Heart right ventricle (tissue), 16 donors: ENCODE data around the gene CNOT10. TPM values are rescaled to one million over a fixed set of nuclear protein-coding genes. Genes with fewer than 3 reads are reported as not detected.

Source experiments
- ATAC-seq, 8 donors: fragments of 200-7000 bp; cut with Tn5 transposase; one replicate each; pipeline ENCODE4 v1.9.1; 2020; ENCODE audit warnings: mild to moderate bottlenecking in 8 of 8, moderate library complexity in 8 of 8, moderate number of reproducible peaks in 1 of 8
- DNase-seq, 2 donors: peaks; one replicate each; pipeline ENCODE4 v3.0.0-alpha.2; 2020
- H3K27ac ChIP-seq, 10 donors: fragments of 200-600 bp; sonication (generic) in 2 of 10; one replicate each; pipeline versions ENCODE4 v1.5.0 to v1.8.0; 2020 to 2022; ENCODE audit warnings: mild to moderate bottlenecking in 3 of 10
- H3K27me3 ChIP-seq, 7 donors: fragments of 200-600 bp; one replicate each; pipeline ENCODE4 v1.8.0; 2021 to 2022; ENCODE audit warnings: mild to moderate bottlenecking in 2 of 7
- H3K36me3 ChIP-seq, 9 donors: fragments of 200-600 bp; sonication (generic) in 1 of 9; one replicate each; pipeline versions ENCODE4 v1.5.0 to v1.8.0; 2020 to 2022; ENCODE audit warnings: mild to moderate bottlenecking in 2 of 9
- H3K4me1 ChIP-seq, 9 donors: fragments of 200-600 bp; sonication (generic) in 1 of 9; one replicate each; pipeline versions ENCODE4 v1.5.0 to v1.8.0; 2020 to 2022; ENCODE audit warnings: mild to moderate bottlenecking in 4 of 9
- H3K4me3 ChIP-seq, 10 donors: fragments of 200-600 bp; sonication (generic) in 2 of 10; one replicate each; pipeline versions ENCODE4 v1.5.0 to v1.8.0; 2020 to 2022; ENCODE audit warnings: mild to moderate bottlenecking in 7 of 10, moderate library complexity in 2 of 10
- H3K9me3 ChIP-seq, 11 donors: fragments of 200-600 bp in 10 of 11; sonication (generic) in 2 of 11; one replicate each; pipeline versions ENCODE4 v1.5.0 to v1.8.0; 2013 to 2022; ENCODE audit warnings: mild to moderate bottlenecking in 2 of 11, control low read depth in 1 of 11, moderate library complexity in 1 of 11
- WGBS, 2 donors: extraction: QIAGEN DNeasy Blood & Tissue Kit; methylation state at CpG; one replicate each; pipeline ENCODE4 v1.1.7; 2013; ENCODE audit warnings: inconsistent platforms in 1 of 2; 5-methylcytosine and 5-hydroxymethylcytosine counted together
- intact Hi-C, 10 donors: fragments of 100-400 bp; cut with DNase I; formaldehyde crosslinking; loops; one replicate each; pipeline versions ENCODE4 v1.11.1 to v1.14.2; 2022
- polyA plus RNA-seq, 2 donors: library from polyadenylated mRNA; stranded (reverse); fragments of 200-250 nt; gene quantifications; one replicate each; pipeline ENCODE4 v1.2.3, GENCODE V29; 2013
- total RNA-seq, 10 donors: library from RNA; stranded (reverse); fragmentation: NEBNext Ultra II Directional in 3 of 10; extraction: Animal tissue kit (Norgen Biotek cat#: 25700) in 3 of 10; gene quantifications; one replicate each; pipeline versions ENCODE4 v1.2.1 to v1.2.4, GENCODE V29; 2021 to 2023
- TF ChIP-seq, protein P1 (sequence below), 9 donors: fragments of 200-600 bp; sonication (generic) in 2 of 9; IDR thresholded peaks; one replicate each; pipeline versions ENCODE4 v1.5.0 to v1.8.0; 2021 to 2022; ENCODE audit warnings: antibody characterized with exemption in 9 of 9, mild to moderate bottlenecking in 5 of 9, moderate library complexity in 1 of 9
- donor health status: Arrhythmogenic right ventricular cardiomyopathy.
- donor health status: ischemic (EF 13 %, LVEDD 7.1; RV severe dilation, severe dysfunction).
- donor health status: healthy with polysubstance abuse.
- donor health status: DM: no; HTN: yes; CAD: no.
- donor health status: DM: no; HTN: no; CAD: no.
- donor health status: ischemic (EF 25% LVEDD 6.9; RV normal size, moderate dysfunction).
- donor health status: ischemic (EF 25% LVEDD 5.7; RV mildly dilated, moderate dysfunction).
- donor health status: healthy.
- donor health status: DM: yes; HTN: yes; CAD: no.
- donor health status: Ischemic cardiomyopathy.
- donor health status: ischemic (EF 35%, LVEDD 5.7; RV mildly dilated, moderate dysfunction).
- donor health status: nonischemic (EF 11% LVEDD 7.7; RV severe dilation, severe dysfunction).
- donor health status: DM: yes; HTN: yes; CAD: no.
- donor health status: PGD.
- donor health status: ischemic (EF 29% LVEDD 5.4; RV normal size, mild dysfunction).
- donor health status: nonischemic (EF 23%, LVEDD 6.1; RV moderate dilation, normal function).

Gene CNOT10
- total and polyA plus RNA-seq, 12 donors, result 13.6 to 23.9 (median 16.7) TPM

DNA sequence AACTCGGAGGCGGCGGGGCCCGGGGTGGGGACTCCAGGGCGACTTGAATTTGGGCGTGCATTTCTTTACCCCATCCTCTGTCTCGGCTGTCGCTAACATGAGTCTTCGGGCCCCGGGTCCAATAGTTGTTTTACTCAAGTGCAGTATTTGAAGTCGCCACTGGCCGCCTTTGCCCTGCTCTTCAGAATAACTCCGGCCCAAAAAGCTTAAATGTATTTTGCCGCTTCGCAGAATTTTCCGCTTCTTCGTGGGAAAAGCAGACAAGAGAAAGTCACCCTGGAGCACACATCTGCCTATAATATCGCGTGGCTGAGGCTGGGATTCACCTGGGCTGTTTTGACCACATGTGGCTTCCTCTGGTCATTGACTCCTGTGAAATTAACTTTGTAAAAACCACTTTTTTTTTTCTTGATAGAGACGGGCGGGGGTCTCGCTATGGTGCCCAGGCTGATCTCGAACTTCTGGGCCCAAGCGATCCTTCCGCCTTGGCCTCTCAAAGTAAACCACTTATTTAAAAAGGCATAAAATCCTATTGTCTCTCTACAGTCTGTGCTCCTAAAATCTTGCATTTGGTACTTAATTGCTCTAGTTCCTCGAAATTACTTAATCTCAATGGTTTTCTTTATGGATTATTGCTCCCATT lies 676 bp downstream of the CNOT10 start:
- intact Hi-C loops, result loop anchor here in 1 of 10 donors (2.0 kb wide), 1 partner anchor 111 kb away; no protein-coding TSS in a partner anchor
- TF ChIP-seq, protein P1, sequence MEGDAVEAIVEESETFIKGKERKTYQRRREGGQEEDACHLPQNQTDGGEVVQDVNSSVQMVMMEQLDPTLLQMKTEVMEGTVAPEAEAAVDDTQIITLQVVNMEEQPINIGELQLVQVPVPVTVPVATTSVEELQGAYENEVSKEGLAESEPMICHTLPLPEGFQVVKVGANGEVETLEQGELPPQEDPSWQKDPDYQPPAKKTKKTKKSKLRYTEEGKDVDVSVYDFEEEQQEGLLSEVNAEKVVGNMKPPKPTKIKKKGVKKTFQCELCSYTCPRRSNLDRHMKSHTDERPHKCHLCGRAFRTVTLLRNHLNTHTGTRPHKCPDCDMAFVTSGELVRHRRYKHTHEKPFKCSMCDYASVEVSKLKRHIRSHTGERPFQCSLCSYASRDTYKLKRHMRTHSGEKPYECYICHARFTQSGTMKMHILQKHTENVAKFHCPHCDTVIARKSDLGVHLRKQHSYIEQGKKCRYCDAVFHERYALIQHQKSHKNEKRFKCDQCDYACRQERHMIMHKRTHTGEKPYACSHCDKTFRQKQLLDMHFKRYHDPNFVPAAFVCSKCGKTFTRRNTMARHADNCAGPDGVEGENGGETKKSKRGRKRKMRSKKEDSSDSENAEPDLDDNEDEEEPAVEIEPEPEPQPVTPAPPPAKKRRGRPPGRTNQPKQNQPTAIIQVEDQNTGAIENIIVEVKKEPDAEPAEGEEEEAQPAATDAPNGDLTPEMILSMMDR (IDR thresholded peaks at IDR 0.05), result peak in 1 of 9 donors; percentile 1
- Histone ChIP-seq H3K4me3 (peak overlapping the region; percentile 53 to 97 (median 88)), H3K9me3 (no peaks in the 10 kb centered on the region), H3K36me3 (peaks cover 0 to 14% (median 0%) of the 10 kb centered on the region in 9 donors), H3K27ac (peak overlapping the region; percentile 60 to 91 (median 87)), H3K27me3 (no peaks in the 10 kb centered on the region), H3K4me1 (peaks cover 0 to 26% (median 20%) of the 10 kb centered on the region in 9 donors)
- peak in 1 of 8 donors; percentile 3 for ATAC-seq
- WGBS, 2 donors, result 13% methylated on average over 25 to 26 of the region's 26 CpGs
- DNase-seq, result no peak

DNA sequence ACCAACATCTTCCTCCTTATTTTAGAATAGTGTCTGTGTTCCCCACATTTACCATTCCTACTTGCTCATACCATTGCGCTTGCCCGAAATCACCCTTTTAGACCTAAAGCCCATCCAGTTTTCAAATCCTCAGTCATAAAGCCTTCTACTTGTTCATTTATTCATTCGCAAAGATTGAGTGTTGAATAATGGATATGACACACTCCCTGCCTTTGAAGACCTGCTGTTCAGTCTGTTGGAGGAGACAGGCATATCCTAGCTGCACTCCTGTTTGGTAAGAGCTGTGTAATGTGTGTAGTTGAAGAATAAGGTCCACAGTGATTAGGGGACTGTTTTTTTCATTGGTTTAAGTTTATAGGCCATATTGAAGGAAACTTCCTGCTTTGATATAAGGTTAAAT lies 1.7 kb downstream of the CNOT10 start:
- H3K27ac ChIP-seq, result no peak overlapping the region
- peaks cover 0 to 26% (median 20%) of the 10 kb centered on the region in 9 donors for H3K4me1 ChIP-seq
- DNase-seq, result no peak
- TF ChIP-seq, protein P1 (IDR thresholded peaks at IDR 0.05), result no peak
- H3K27me3 ChIP-seq, result no peaks in the 10 kb centered on the region
- intact Hi-C loops, result no loop called here
- no peaks in the 10 kb centered on the region for H3K9me3 ChIP-seq
- no peak overlapping the region for H3K4me3 ChIP-seq
- 94 to 97% methylated on average over 3 of the region's 3 CpGs for WGBS, 2 donors
- peaks cover 0 to 21% (median 0%) of the 10 kb centered on the region in 9 donors for H3K36me3 ChIP-seq
- ATAC-seq, result no peak

DNA sequence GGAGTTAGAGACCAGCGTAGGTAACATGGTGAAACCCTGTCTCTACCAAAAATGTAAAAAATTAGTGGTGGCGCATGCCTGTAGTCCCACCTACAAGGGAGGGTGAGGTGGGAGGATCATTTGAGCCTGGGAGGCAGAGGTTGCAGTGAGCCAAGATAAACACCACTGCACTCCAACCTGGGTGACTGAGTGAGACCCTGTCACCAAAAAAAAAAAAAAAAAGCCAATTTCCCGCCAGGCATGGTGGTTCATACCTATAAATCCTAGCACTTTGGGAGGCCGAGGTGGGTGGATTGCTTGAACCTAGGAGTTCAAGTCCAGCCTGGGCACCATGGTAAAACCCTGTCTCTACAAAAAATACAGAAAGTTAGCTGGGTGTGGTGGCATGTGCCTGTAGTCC lies 6.9 kb downstream of the CNOT10 start:
- Histone ChIP-seq H3K4me1 (peaks cover 0 to 2% (median 1%) of the 10 kb centered on the region in 9 donors), H3K4me3 (no peak overlapping the region), H3K27me3 (no peaks in the 10 kb centered on the region), H3K9me3 (no peaks in the 10 kb centered on the region), H3K36me3 (peaks cover 0 to 28% (median 0%) of the 10 kb centered on the region in 9 donors), H3K27ac (no peak overlapping the region)
- ATAC-seq, result no peak
- TF ChIP-seq, protein P1 (IDR thresholded peaks at IDR 0.05), result no peak
- intact Hi-C loops, result no loop called here
- 98 to 100% methylated on average over 4 of the region's 4 CpGs for WGBS, 2 donors
- DNase-seq, result no peak

DNA sequence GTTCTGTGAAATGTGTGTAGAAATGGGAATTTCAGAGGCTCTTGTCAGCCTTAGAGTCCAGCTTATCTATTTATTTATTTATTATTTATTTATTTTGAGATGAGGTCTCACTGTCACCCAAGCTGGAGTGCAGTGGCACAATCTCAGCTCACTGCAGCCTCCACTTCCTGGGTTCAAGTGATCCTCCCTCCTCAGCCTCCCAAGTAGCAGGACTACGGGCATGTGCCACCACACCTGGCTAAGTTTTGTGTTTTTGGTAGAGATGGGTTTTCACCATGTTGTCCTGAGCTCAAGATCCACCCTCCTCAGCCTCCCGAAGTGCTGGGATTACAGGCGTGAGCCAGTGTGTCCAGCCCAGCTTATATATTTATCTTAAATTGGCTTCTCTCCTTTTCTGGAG lies 11.5 kb downstream of the CNOT10 start:
- H3K9me3 ChIP-seq, result no peaks in the 10 kb centered on the region
- no peak for ATAC-seq
- no peak for DNase-seq
- WGBS, 2 donors, result 98 to 99% methylated on average over 3 of the region's 3 CpGs
- peaks cover 0 to 15% (median 0%) of the 10 kb centered on the region in 9 donors for H3K36me3 ChIP-seq
- H3K27me3 ChIP-seq, result no peaks in the 10 kb centered on the region
- no peak overlapping the region for H3K4me3 ChIP-seq
- TF ChIP-seq, protein P1 (IDR thresholded peaks at IDR 0.05), result no peak
- intact Hi-C loops, result no loop called here
- H3K27ac ChIP-seq, result no peak overlapping the region
- H3K4me1 ChIP-seq, result peaks cover 0 to 19% (median 0%) of the 10 kb centered on the region in 9 donors
